ENCODE data around the gene DPY19L1. TPM values are rescaled to one million over a fixed set of nuclear protein-coding genes. Genes with fewer than 3 reads are reported as not detected.
"Not testable (repeated sequence)": the region's sequence is repeated elsewhere in the genome, so short reads cannot be mapped to it uniquely, and the experiment has no call there.

The DPY19L1 gene
- polyA plus RNA-seq, 1 donor from 2014 or later: 6.3 TPM

GRCh38 chr7:34879871-34880270 is 157.4 kb downstream of the DPY19L1 start:
- H3K9me2 ChIP-seq (ENCODE audit: insufficient read depth, low read length): no peaks in the 10 kb centered on the region
- no peak overlapping the region for H3K4me3 ChIP-seq (ENCODE audit: low read length)
- no peaks in the 10 kb centered on the region for H3K27me3 ChIP-seq (ENCODE audit: insufficient read depth, low read depth, low read length)
- no peaks in the 10 kb centered on the region for H3F3A ChIP-seq (ENCODE audit: insufficient read depth, low read length, poor library complexity, severe bottlenecking)
- no peak for TF ChIP-seq MXI1 (conservative IDR thresholded peaks at IDR 0.05; ENCODE audit: poor library complexity, severe bottlenecking)
- TF ChIP-seq CTCF (IDR thresholded peaks at IDR 0.05; ENCODE audit: poor library complexity, severe bottlenecking): no peak
- no peak for TF ChIP-seq TAF1 (IDR thresholded peaks at IDR 0.05; ENCODE audit: low read depth)
- TF ChIP-seq EZH2 (IDR thresholded peaks at IDR 0.05; ENCODE audit: borderline replicate concordance, insufficient read depth, low read length, poor library complexity, severe bottlenecking): no peak
- no peak for TF ChIP-seq POLR2AphosphoS5 (IDR thresholded peaks at IDR 0.05)
- no peak for TF ChIP-seq EP300 (conservative IDR thresholded peaks at IDR 0.05; ENCODE audit: poor library complexity, severe bottlenecking)
- TF ChIP-seq RAD21 (conservative IDR thresholded peaks at IDR 0.05): no peak
- TF ChIP-seq SMC3 (conservative IDR thresholded peaks at IDR 0.05; ENCODE audit: poor library complexity): no peak
- TF ChIP-seq REST (IDR thresholded peaks at IDR 0.05; ENCODE audit: borderline replicate concordance): no peak
- no peak overlapping the region for H3K9ac ChIP-seq (ENCODE audit: low read length)
- H3K9me3 ChIP-seq (ENCODE audit: low read length): no peaks in the 10 kb centered on the region
- H3K36me3 ChIP-seq (ENCODE audit: insufficient read depth, low read length): no peaks in the 10 kb centered on the region
- no peak overlapping the region for H3K27ac ChIP-seq (ENCODE audit: low read length)
- no peaks in the 10 kb centered on the region for H4K20me1 ChIP-seq (ENCODE audit: insufficient read depth)
- H3K79me2 ChIP-seq (replicated peaks; ENCODE audit: insufficient read depth, low read length): no peaks in the 10 kb centered on the region
- no peak overlapping the region for H2AFZ ChIP-seq (ENCODE audit: low read depth, low read length)
- H3K4me2 ChIP-seq (ENCODE audit: low read length): no peak overlapping the region

GRCh38 chr7:34878944-34879735 is 158.1 kb downstream of the DPY19L1 start:
- not testable (repeated sequence) for H3K9ac ChIP-seq (ENCODE audit: low read length); H3K79me2 ChIP-seq (replicated peaks; ENCODE audit: insufficient read depth, low read length); H3K27ac ChIP-seq (ENCODE audit: low read length); H3K27me3 ChIP-seq (ENCODE audit: insufficient read depth, low read depth, low read length); H2AFZ ChIP-seq (ENCODE audit: low read depth, low read length); H3K4me3 ChIP-seq (ENCODE audit: low read length); H4K20me1 ChIP-seq (ENCODE audit: insufficient read depth); H3K9me3 ChIP-seq (ENCODE audit: low read length); H3K36me3 ChIP-seq (ENCODE audit: insufficient read depth, low read length); H3K9me2 ChIP-seq (ENCODE audit: insufficient read depth, low read length); H3F3A ChIP-seq (ENCODE audit: insufficient read depth, low read length, poor library complexity, severe bottlenecking); H3K4me2 ChIP-seq (ENCODE audit: low read length)

Small RNAs within 50 kb of the gene (small RNA-seq; reads per million reads assigned to genes)
- gene MIR548N: 0 to 0.94 (median 0) reads per million in 3 experiments
- 0 reads per million in 3 experiments for gene RF00322

Other genes starting within 250 kb of the DPY19L1 start
- gene TBX20, start 216.6 kb upstream of the DPY19L1 start, polyA plus RNA-seq: not detected in 2 replicates

Data from neural cell (in vitro differentiated cells).